HFF-Myc (cell line): ENCODE data around the gene MAP7.

Source experiments
- DNase-seq: peaks from one replicate; pipeline ENCODE4 v3.0.0-alpha.2; 2011; ENCODE audit warnings: low read depth; ENCODE audit errors: extremely low read depth
- H3K4me3 ChIP-seq: replicated peaks from 2 replicates; pipeline ENCODE4 v1.5.1; 2011; ENCODE audit warnings: low read depth, mild to moderate bottlenecking, control low read depth, low read length
- TF ChIP-seq, protein P1 (sequence below): IDR thresholded peaks from 2 replicates; pipeline ENCODE4 v1.5.1; 2012; ENCODE audit warnings: mild to moderate bottlenecking, low read depth, low read length, control low read depth; ENCODE audit errors: missing control alignments

The MAP7 gene

DNA sequence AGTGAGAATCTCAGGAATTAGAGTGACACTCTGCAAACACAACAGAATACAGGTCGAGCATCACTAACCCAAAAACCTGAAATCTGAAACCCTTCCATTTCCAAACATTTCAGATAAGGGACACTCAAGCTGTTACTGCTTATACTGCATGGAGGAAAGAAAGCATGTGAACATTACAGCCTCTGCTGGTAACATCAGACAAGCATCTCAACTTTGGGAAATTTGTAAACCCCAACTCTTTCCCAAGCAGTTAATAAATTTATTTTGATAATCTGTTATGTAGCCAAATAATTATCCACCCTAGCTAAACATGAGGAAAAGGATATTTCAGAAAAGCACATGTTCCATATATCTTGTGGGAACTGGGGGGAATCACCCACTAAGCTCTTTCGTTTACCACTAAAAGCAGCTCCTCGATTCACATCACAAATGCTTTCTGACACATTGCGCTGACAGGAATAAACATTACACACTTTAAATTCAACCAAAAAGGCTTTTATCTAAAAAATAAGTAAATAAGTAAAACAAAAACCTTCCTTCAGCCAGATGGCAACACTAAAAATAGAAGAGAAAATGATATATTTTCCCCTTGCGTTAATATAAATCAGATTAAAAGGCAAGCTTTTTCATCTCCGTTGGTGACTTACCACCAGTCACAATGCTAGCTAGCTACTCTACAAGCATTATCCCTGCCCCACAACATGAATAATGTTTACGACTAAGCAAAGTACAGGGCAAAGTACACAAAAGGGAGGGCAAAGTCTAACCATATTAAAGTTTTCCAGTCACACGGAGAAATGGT is 120.8 kb downstream of the MAP7 start:
- no peak overlapping the region for H3K4me3 ChIP-seq
- TF ChIP-seq, protein P1, sequence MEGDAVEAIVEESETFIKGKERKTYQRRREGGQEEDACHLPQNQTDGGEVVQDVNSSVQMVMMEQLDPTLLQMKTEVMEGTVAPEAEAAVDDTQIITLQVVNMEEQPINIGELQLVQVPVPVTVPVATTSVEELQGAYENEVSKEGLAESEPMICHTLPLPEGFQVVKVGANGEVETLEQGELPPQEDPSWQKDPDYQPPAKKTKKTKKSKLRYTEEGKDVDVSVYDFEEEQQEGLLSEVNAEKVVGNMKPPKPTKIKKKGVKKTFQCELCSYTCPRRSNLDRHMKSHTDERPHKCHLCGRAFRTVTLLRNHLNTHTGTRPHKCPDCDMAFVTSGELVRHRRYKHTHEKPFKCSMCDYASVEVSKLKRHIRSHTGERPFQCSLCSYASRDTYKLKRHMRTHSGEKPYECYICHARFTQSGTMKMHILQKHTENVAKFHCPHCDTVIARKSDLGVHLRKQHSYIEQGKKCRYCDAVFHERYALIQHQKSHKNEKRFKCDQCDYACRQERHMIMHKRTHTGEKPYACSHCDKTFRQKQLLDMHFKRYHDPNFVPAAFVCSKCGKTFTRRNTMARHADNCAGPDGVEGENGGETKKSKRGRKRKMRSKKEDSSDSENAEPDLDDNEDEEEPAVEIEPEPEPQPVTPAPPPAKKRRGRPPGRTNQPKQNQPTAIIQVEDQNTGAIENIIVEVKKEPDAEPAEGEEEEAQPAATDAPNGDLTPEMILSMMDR, result no peak
- no peak for DNase-seq

DNA sequence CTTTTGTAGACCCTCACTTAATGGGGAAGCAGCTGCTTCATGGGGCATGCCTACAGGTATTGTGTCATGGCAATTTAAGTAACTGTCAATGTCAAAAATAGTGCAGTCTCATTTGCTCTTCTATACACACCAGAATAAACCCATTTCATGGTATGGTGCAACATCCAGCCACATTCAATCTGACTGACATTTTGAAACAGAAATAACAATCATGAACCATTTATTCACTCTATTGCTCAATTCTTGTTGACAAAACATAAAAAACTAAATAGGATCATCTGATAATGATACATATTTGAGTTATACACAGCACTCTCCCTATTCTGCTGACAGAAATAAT is 122.9 kb downstream of the MAP7 start:
- TF ChIP-seq, protein P1, result no peak
- no peak for DNase-seq
- H3K4me3 ChIP-seq, result no peak overlapping the region

DNA sequence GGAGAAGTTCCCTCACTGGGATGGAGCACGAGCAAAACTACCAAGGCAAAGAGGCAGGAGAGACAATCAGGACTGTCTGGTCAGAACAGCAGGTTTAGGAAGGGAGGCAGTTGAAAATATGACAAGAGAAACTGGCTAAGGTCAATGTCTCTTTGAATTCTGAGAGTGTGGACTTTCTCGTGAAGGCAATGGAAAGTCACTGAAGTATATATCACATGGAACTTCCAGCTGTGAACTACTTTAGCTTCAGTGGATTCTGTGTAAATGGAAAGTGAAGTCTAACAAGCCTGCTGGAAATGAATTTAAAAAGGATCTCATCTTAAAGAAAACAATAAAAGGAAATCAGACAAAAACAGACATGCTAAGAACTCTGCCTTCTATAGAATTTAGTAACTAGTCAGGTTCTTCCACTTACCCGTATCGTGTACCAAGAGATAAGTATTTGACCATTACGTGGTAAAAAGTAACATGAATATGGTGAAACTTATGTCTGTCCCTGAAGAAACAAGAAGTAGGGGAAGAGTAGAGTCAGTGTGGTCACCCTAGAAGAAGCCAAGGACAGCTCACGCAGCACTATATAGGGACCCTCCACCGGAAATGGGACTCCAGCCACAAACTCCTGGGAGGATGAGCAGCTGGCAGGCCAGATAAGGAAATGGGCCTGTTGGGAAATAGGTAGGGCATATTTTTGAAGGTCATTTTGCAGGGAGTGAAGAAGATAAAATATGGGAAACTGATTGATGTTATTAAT is 123.4 kb downstream of the MAP7 start:
- H3K4me3 ChIP-seq, result no peak overlapping the region
- DNase-seq, result no peak
- TF ChIP-seq, protein P1, result no peak

DNA sequence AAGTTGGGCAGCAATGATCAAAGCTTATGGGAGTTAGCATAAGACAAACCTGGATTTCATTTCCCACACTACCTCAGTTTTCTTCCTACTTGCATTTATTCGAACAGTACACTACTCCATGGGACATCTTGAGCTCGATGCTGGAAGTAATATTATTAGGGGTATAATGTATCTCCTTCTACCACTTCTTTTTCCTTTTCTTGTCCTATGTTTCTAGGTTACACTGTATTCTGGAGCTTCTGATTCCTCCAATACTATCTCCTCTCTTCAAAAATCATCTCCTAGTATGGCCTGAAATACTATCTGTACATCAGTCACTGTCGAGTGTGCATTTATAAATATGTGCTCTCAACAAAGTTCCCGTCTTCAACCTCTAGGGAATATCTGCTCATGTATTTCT is 124.4 kb downstream of the MAP7 start:
- no peak for DNase-seq
- TF ChIP-seq, protein P1, result no peak
- no peak overlapping the region for H3K4me3 ChIP-seq

DNA sequence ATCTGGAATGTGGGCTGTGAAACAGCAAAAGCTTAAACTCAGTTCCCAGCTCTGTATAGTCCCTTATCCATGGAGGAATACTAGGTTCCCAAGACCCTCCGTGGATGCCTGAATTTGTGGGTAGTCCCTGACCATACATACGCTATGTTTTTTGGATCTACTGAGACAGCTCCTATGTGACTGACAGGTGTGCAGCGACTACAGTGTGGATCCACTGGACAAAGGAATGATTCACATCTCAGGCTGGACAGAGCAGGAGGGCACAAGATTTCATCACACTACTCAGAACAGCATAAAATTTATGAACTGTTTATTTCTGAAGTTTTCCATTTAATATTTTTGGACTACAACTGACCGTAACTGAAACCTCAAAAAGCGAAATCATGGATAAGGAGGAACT is 125.3 kb downstream of the MAP7 start:
- no peak for DNase-seq
- no peak overlapping the region for H3K4me3 ChIP-seq
- TF ChIP-seq, protein P1, result no peak

DNA sequence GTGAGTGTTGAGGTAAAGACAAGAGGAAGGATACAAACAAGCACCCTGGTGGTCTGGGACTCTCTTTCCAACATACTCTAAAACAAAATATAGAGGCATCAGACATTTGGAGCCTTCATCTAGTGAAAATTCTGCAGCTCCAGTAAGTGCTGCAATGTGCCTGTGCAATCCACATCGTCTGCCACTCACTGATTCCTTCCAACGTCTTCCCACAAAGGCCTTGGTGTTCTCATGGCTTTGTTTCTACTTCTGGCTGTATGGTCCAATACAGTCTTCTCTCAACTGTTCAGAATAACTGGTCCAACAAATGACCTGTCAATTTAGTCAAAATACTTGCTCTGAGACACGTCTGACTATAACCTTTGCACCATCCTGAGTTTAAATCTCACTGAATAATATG is 125.8 kb downstream of the MAP7 start:
- no peak overlapping the region for H3K4me3 ChIP-seq
- TF ChIP-seq, protein P1, result no peak
- no peak for DNase-seq
